Thoracic aorta (tissue), 2 donors: ENCODE results near the gene KCNJ14. TPM values are rescaled to one million over a fixed set of nuclear protein-coding genes. Genes with fewer than 3 reads are reported as not detected.

Experiments
- ATAC-seq: fragments of 150-250 bp; one replicate; pipeline ENCODE4 v1.8.0; 2017; ENCODE audit warnings: low read depth; ENCODE audit not compliant: insufficient number of reproducible peaks, low FRiP score
- DNase-seq: peaks from one replicate; pipeline ENCODE4 v3.0.0-alpha.2; 2020; ENCODE audit warnings: low spot score
- H3K27ac ChIP-seq, 2 donors: fragments of 200-600 bp; sonication (generic); 1 replicate in 1 of 2; 2 replicates in 1 of 2; pipeline ENCODE4 v1.5.1; 2016; ENCODE audit warnings: mild to moderate bottlenecking in 2 of 2, moderate library complexity in 2 of 2
- H3K27me3 ChIP-seq: fragments of 200-600 bp; sonication (generic); replicated peaks from 2 replicates; pipeline ENCODE4 v1.6.0; 2016; ENCODE audit warnings: mild to moderate bottlenecking; ENCODE audit not compliant: insufficient read depth
- H3K36me3 ChIP-seq: fragments of 200-600 bp; sonication (generic); one replicate; pipeline ENCODE4 v1.5.1; 2016
- H3K4me1 ChIP-seq, 2 donors: fragments of 200-600 bp; sonication (generic); 1 replicate in 1 of 2; 2 replicates in 1 of 2; pipeline versions ENCODE4 v1.5.1 to v1.6.0; 2016; ENCODE audit warnings: low read depth in 2 of 2, mild to moderate bottlenecking in 1 of 2; ENCODE audit not compliant: control insufficient read depth in 1 of 2
- H3K4me3 ChIP-seq: fragments of 200-600 bp; sonication (generic); 2 replicates; pipeline ENCODE4 v1.5.1; 2016; ENCODE audit warnings: mild to moderate bottlenecking
- H3K9me3 ChIP-seq: fragments of 200-600 bp; sonication (generic); 2 replicates; pipeline ENCODE4 v1.5.1; 2016
- CTCF ChIP-seq: fragments of 200-600 bp; sonication (generic); IDR thresholded peaks from one replicate; pipeline ENCODE4 v1.5.1; 2019; ENCODE audit warnings: antibody characterized with exemption
- total RNA-seq, 2 donors: library from RNA; depleted of rRNA; stranded (reverse); fragments of >200 nt; gene quantifications; one replicate each; pipeline versions ENCODE4 v1.1.0 to v1.2.3, GENCODE V29; 2016

Gene KCNJ14
- total RNA-seq, 2 donors from 2014 or later = 0.27 to 1.2 TPM

GRCh38 chr19:48507911-48508439, 52.6 kb downstream of the KCNJ14 start:
- no peaks in the 10 kb centered on the region for H3K27me3 ChIP-seq
- no peaks in the 10 kb centered on the region for H3K36me3 ChIP-seq
- no peaks in the 10 kb centered on the region for H3K9me3 ChIP-seq
- TF ChIP-seq CTCF = no peak
- no peak for DNase-seq
- no peak overlapping the region for H3K27ac ChIP-seq
- H3K4me1 ChIP-seq = no peaks in the 10 kb centered on the region
- H3K4me3 ChIP-seq = no peak overlapping the region
- no peak for ATAC-seq

- ATAC-seq (no peak), DNase-seq (no peak)
- H3K4me3 ChIP-seq = no peak overlapping the region
- no peaks in the 10 kb centered on the region for H3K27me3 ChIP-seq
- H3K36me3 ChIP-seq = no peaks in the 10 kb centered on the region
- H3K9me3 ChIP-seq = no peaks in the 10 kb centered on the region
- no peak overlapping the region for H3K27ac ChIP-seq
- H3K4me1 ChIP-seq = no peaks in the 10 kb centered on the region
- TF ChIP-seq CTCF = no peak
Observed at GRCh38 chr19:48508729-48509411, 53.5 kb downstream of the KCNJ14 start.

GRCh38 chr19:48509467-48510194, 54.3 kb downstream of the KCNJ14 start:
- no peaks in the 10 kb centered on the region for H3K27me3 ChIP-seq
- no peaks in the 10 kb centered on the region for H3K36me3 ChIP-seq
- H3K9me3 ChIP-seq = no peaks in the 10 kb centered on the region
- no peak for TF ChIP-seq CTCF
- no peaks in the 10 kb centered on the region for H3K4me1 ChIP-seq
- no peak for DNase-seq
- H3K27ac ChIP-seq = no peak overlapping the region
- H3K4me3 ChIP-seq = no peak overlapping the region
- no peak for ATAC-seq

- no peak for TF ChIP-seq CTCF
- Histone ChIP-seq H3K4me1 (no peaks in the 10 kb centered on the region), H3K27ac (no peak overlapping the region), H3K36me3 (no peaks in the 10 kb centered on the region), H3K4me3 (peak overlapping the region; percentile 49), H3K9me3 (no peaks in the 10 kb centered on the region), H3K27me3 (no peaks in the 10 kb centered on the region)
- no peak for ATAC-seq
- DNase-seq = no peak
Observed at GRCh38 chr19:48510421-48511268, 55.3 kb downstream of the KCNJ14 start.

- no peaks in the 10 kb centered on the region for H3K27me3 ChIP-seq
- TF ChIP-seq CTCF = no peak
Observed at GRCh38 chr19:48511321-48511731, 56.0 kb downstream of the KCNJ14 start.

More at GRCh38 chr19:48511321-48511731, 56.0 kb downstream of the KCNJ14 start:
- DNase-seq = no peak
- Histone ChIP-seq H3K36me3 (no peaks in the 10 kb centered on the region), H3K4me3 (peak overlapping the region; percentile 49), H3K4me1 (no peaks in the 10 kb centered on the region), H3K27ac (no peak overlapping the region), H3K9me3 (no peaks in the 10 kb centered on the region)
- ATAC-seq = no peak
